Stromal cell of bone marrow (primary cell): Measurements from ENCODE around the gene BCL2L13.
"Not testable (repeated sequence)": the region's sequence is repeated elsewhere in the genome, so short reads cannot be mapped to it uniquely, and the experiment has no call there.

Experiments used
- DNase-seq: peaks from one replicate; pipeline ENCODE4 v3.0.0-alpha.2; 2012; ENCODE audit warnings: low read depth

The BCL2L13 gene

GRCh38 chr22:17695986-17696385, 57.4 kb downstream of the BCL2L13 start:
- no peak for DNase-seq

- not testable (repeated sequence) for DNase-seq
Measured at GRCh38 chr22:17697196-17697595, 58.6 kb downstream of the BCL2L13 start.

- not testable (repeated sequence) for DNase-seq
Measured at GRCh38 chr22:17698276-17698675, 59.7 kb downstream of the BCL2L13 start.

- DNase-seq, result no peak
Measured at GRCh38 chr22:17698948-17699347, 60.4 kb downstream of the BCL2L13 start.

GRCh38 chr22:17699696-17700340, 61.3 kb downstream of the BCL2L13 start:
- DNase-seq, result no peak

- DNase-seq, result no peak
Measured at GRCh38 chr22:17700778-17701177, 62.2 kb downstream of the BCL2L13 start.

- DNase-seq, result no peak
Measured at GRCh38 chr22:17703811-17704210, 65.3 kb downstream of the BCL2L13 start.

GRCh38 chr22:17705546-17705945, 67.0 kb downstream of the BCL2L13 start:
- DNase-seq, result no peak

- peak; percentile 95 for DNase-seq
Measured at GRCh38 chr22:17705951-17706900, 67.7 kb downstream of the BCL2L13 start.

GRCh38 chr22:17706947-17707346, 68.4 kb downstream of the BCL2L13 start:
- DNase-seq, result no peak

- DNase-seq, result no peak
Measured at GRCh38 chr22:17707526-17707925, 69.0 kb downstream of the BCL2L13 start.

- DNase-seq, result no peak
Measured at GRCh38 chr22:17710023-17710422, 71.5 kb downstream of the BCL2L13 start.

- DNase-seq, result no peak
Measured at GRCh38 chr22:17712441-17712840, 73.9 kb downstream of the BCL2L13 start.

- no peak for DNase-seq
Measured at GRCh38 chr22:17716529-17716928, 78.0 kb downstream of the BCL2L13 start.

- no peak for DNase-seq
Measured at GRCh38 chr22:17717708-17718107, 79.2 kb downstream of the BCL2L13 start.

GRCh38 chr22:17719911-17720310, 81.4 kb downstream of the BCL2L13 start:
- DNase-seq, result no peak

GRCh38 chr22:17724241-17724640, 85.7 kb downstream of the BCL2L13 start:
- DNase-seq, result no peak

- DNase-seq, result no peak
Measured at GRCh38 chr22:17724678-17725499, 86.3 kb downstream of the BCL2L13 start.

- DNase-seq, result no peak
Measured at GRCh38 chr22:17725500-17725796, 86.9 kb downstream of the BCL2L13 start.

GRCh38 chr22:17726006-17726927, 87.7 kb downstream of the BCL2L13 start:
- DNase-seq, result no peak
